AG10803 (cell line): Measurements from ENCODE around the gene PFKP.
A peak's percentile ranks its signal among the peaks of the same experiment; 100 is the strongest.

Source experiments
- DNase-seq: peaks from one replicate; pipeline ENCODE4 v3.0.0; 2010; ENCODE audit warnings: low read depth
- H3K4me3 ChIP-seq: 2 replicates; pipeline ENCODE4 v1.5.1; 2011; ENCODE audit warnings: mild to moderate bottlenecking, low read length, control low read depth
- TF ChIP-seq, protein P1 (sequence below): conservative IDR thresholded peaks from 2 replicates; pipeline ENCODE4 v1.5.1; 2011; ENCODE audit warnings: mild to moderate bottlenecking, low read length, control low read depth, inconsistent platforms

The PFKP gene

DNA sequence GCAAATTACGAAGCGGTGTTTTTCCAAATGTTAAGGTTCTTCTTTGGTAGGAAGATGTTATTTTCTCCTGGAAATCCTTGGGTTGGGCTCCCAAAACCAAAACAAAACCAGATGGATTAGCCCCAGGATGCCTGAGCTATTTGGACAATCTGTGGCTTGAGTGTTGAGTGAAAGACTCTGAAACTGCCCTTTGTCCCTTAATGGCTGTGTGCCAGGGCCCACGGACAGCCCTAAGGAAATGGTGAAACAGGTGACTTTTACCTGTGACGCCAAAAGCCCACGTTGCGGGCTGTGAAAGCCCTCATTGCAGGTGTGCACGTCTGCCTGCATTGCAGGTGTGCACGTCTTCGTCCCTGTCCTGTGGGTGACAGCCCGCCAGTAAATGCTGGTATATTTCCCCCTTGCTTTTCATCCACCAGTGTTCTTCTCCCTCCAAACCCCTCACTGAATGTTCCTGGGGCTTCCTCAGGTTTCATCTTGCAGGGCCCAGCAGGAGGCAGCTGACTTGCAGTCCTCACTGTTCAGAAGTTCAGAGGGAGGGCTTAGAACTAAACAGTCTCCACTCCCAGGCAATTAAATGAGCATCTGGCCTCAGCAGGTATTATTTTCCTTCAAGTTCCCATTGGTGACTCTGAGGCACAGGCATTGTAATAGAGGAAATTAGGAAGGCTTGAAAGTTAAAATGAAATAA, 10.7 kb downstream of the PFKP start:
- TF ChIP-seq, protein P1, sequence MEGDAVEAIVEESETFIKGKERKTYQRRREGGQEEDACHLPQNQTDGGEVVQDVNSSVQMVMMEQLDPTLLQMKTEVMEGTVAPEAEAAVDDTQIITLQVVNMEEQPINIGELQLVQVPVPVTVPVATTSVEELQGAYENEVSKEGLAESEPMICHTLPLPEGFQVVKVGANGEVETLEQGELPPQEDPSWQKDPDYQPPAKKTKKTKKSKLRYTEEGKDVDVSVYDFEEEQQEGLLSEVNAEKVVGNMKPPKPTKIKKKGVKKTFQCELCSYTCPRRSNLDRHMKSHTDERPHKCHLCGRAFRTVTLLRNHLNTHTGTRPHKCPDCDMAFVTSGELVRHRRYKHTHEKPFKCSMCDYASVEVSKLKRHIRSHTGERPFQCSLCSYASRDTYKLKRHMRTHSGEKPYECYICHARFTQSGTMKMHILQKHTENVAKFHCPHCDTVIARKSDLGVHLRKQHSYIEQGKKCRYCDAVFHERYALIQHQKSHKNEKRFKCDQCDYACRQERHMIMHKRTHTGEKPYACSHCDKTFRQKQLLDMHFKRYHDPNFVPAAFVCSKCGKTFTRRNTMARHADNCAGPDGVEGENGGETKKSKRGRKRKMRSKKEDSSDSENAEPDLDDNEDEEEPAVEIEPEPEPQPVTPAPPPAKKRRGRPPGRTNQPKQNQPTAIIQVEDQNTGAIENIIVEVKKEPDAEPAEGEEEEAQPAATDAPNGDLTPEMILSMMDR = no peak
- H3K4me3 ChIP-seq = no peak overlapping the region
- no peak for DNase-seq

DNA sequence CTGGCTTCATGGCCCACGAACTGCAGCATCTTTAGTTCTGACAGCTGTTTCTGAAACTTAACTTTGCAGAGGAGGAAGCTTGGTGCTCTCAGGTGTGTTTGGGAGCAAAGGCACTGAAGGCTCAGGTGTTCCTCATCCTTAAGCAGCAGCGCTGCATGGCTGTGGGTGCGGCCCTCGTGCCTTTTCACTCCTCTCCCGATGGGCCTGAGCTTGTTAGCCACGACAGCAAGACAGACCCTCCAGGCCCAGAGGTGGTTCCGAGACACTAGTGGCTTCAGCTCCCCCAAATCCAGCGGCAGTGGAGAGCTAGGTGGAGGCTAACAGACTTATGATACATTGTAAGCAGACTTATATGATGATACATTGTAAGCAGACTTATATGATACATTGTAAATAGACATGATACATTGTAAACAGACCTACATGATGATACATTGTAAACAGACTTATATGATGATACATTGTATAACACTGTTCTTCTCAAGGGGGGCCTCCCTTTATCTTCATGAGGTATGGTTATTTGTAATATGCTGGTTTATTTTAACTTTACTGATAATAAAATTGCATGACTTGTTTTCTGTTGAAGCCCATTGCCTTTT, 14.1 kb downstream of the PFKP start:
- DNase-seq = no peak
- TF ChIP-seq, protein P1 = no peak

DNA sequence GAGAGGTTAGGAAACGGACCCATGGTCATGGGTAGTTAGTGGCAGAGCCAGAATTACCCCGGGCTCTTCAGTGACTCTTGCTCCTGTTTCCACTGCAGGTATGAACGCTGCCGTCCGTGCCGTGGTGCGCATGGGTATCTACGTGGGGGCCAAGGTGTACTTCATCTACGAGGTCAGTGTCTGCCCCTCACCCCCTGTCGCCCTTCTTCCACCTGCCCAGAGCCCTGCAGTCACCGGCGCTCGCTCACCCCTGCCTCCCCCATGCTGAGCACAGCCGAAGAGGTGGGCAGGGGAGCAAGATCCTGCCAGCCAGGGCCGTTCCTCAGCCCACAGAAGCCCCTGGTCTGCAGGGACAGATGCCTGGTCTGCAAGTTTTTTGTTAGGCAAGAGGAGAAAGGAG, 14.9 kb downstream of the PFKP start:
- no peak overlapping the region for H3K4me3 ChIP-seq
- TF ChIP-seq, protein P1 = no peak

More for the DNA sequence above, 14.1 kb downstream of the PFKP start:
- no peak overlapping the region for H3K4me3 ChIP-seq

DNA sequence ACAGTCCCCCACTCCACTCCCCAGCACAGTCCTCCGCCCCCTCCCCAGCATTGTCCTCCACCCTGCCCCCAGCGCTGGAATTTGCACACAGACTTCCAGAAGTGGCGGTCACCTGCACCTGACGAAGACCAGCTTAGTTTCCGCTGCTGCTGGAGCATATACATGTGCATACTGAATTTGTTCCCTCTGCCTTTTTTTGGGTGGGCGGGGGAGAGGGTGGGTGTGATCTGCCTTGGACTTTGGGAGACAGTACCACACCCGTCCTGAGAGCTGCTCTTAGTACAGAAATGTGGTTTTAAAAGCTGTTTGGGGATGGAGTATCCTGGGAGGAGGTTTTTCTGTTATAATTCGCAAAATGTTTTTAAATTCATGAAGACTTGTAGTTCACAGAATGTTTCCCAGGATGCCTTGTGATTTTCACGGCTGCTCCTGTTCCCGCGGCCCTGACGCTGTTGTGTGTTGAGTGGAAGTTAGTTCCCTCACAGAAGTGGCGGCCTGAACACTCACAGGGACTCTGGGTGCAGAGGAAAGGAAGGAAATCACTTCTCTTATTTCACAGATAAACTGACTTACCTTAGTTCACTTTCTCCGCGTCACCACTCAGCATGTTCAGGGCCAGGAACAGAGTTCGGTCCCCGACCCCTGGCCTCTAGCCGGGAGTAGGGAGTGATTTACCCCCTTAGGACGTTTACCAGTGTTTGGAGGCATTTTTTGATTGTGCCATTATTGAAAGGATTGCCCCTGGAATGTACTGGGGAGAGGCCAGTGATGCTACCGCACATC, 18.6 kb downstream of the PFKP start:
- TF ChIP-seq, protein P1 = no peak
- DNase-seq = no peak
- H3K4me3 ChIP-seq = no peak overlapping the region

More for the DNA sequence above, 14.9 kb downstream of the PFKP start:
- no peak for DNase-seq

DNA sequence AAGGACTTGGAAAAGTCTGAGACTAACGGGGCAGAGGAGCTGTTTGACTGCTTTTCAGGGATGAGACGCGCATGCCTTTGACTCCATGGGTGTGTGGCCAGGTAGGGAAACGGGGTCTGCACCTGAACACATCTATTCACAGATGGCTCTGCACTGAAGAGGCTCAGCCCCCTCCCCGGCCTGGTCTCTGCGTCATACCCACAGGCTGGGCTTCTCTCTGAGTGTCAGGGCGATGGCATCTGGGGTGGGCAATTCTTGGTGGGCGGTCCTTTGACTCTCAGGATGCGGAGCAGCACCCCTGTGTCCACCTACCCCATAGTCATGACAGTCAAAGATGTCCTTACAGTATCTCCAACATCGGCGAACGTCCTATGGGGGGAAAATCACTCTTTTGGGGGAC, 23.0 kb downstream of the PFKP start:
- no peak overlapping the region for H3K4me3 ChIP-seq
- DNase-seq = no peak
- TF ChIP-seq, protein P1 = no peak

DNA sequence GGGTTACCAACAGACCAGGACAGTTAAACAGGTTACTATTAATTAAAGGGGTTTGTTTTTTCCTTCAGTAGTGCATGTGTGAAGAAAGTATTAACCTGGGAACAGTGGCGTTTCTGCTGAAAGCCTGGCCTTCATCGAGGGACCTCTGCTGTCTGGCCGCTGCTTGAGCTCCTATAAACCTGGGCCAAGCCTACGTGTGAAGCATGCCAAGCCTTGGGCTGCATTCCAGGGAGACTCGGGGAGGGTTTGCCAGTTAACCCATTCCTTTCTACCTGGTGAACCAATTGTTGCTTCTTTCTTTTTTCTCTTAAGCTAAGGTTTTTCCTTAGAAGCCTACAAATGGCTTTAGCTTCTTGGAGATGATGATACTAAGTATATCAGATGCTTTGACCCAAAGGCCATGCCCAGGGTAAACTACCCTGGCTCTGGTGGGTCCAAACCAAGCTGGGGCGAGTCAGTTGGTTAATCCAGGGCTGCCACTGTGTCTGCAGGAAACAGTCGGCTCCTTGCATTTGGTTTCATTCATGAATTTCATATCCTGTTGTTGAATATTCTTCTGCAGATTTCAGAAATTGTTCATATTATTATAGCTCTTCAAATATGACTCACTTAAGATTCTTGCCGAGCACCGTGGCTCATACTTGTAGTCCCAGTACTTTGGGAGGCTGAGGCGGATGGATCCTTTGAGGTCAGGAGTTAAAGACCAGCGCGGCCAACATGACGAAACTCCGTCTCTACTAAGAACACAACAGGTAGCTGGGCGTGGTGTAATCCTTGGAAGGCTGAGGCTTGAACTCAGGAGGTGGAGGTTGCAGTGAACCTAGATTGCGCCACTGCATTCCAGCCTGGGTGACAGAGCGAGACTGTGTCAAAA, 23.8 kb downstream of the PFKP start:
- H3K4me3 ChIP-seq = no peak overlapping the region; the same call in 1 of the 2 replicates
- peak; percentile 81 for DNase-seq

More for the DNA sequence above, 23.8 kb downstream of the PFKP start:
- TF ChIP-seq, protein P1 = no peak
